ENCODE data around the gene GJB2.

GJB2 gene

GRCh38 chr13:20141238-20142022 lies 51.3 kb downstream of the GJB2 start:
- DNase-seq (ENCODE audit: low read depth): no peak

GRCh38 chr13:20140487-20140886 lies 52.3 kb downstream of the GJB2 start:
- DNase-seq (ENCODE audit: low read depth): no peak

- DNase-seq (ENCODE audit: low read depth): no peak
Measured at GRCh38 chr13:20137875-20138274, 54.9 kb downstream of the GJB2 start.

All from T-helper 22 cell (primary cell).